ENCODE results near the gene ABCF1. TPM values are rescaled to one million over a fixed set of nuclear protein-coding genes. Genes with fewer than 3 reads are reported as not detected.

ABCF1 gene
- total and polyA plus RNA-seq, 2 of the 8 experiments (the other 6 are each of a cell fraction or from before 2014, with no cell fraction given) = 48.8 to 123 TPM

- TF ChIP-seq MAX (IDR thresholded peaks at IDR 0.05) = no peak
- TF ChIP-seq YY1 (IDR thresholded peaks at IDR 0.05; ENCODE audit: low read depth, low read length) = peak; percentile 61; the same call in 1 of the 2 replicates
Observed at GRCh38 chr6:30541515-30542403, 29.5 kb upstream of the ABCF1 start (continued).
